HG03571 (cell line): ENCODE results near the gene NCOA1.

Source experiments
- ATAC-seq: cut with Tn5 transposase; IDR thresholded peaks from one replicate; pipeline ENCODE4 v1.9.1; 2021; ENCODE audit not compliant: unreplicated experiment

NCOA1 gene

GRCh38 chr2:24621779-24622538 lies 130.9 kb downstream of the NCOA1 start:
- no peak for ATAC-seq

GRCh38 chr2:24623535-24623934 lies 132.5 kb downstream of the NCOA1 start:
- no peak for ATAC-seq

GRCh38 chr2:24625728-24626127 lies 134.7 kb downstream of the NCOA1 start:
- no peak for ATAC-seq

- no peak for ATAC-seq
Observed at GRCh38 chr2:24626131-24626530, 135.1 kb downstream of the NCOA1 start.

GRCh38 chr2:24628746-24629145 lies 137.7 kb downstream of the NCOA1 start:
- ATAC-seq, result no peak

GRCh38 chr2:24632172-24632571 lies 141.1 kb downstream of the NCOA1 start:
- ATAC-seq, result no peak

GRCh38 chr2:24635181-24635580 lies 144.1 kb downstream of the NCOA1 start:
- ATAC-seq, result no peak

- no peak for ATAC-seq
Observed at GRCh38 chr2:24638568-24638967, 147.5 kb downstream of the NCOA1 start.

DNA sequence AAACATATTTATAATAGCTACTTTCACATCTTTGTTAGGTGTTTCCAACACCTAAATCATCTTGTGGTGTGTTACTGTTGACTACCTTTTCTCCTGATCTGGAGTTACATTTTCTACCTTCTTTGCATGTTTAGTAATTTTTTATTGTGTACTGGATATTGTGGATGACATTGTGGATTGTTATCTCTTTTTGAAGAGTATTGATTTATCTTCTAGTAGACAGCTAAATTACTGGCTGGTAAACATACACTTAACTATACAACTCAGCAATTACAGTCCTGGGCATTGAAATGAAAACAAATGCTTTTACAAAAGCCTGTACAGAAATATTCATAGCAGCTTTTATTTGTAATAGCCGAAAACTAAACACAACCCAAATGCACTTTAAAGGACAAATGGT lies 151.3 kb downstream of the NCOA1 start:
- ATAC-seq, result no peak

DNA sequence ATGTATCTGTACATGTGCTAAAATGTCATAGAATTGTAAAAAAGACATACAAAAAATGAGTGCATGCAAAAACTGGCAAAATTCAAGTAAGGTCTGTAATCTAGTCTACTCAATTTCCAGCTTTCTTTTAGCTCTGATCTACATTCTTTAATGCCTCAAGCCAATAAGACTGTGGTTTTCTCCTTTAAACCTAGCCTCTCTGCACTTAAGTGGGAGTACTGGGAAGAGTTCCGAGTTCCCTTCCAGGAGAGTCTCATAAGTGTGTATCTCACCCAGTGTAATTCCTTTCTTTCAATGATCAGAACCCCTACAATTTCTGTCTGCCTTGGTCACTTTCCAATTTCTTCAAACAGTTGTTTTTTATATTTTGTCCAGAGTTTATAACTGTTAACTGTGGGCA lies 152.0 kb downstream of the NCOA1 start:
- no peak for ATAC-seq

GRCh38 chr2:24644032-24644431 lies 153.0 kb downstream of the NCOA1 start:
- no peak for ATAC-seq

GRCh38 chr2:24650997-24651642 lies 160.1 kb downstream of the NCOA1 start:
- no peak for ATAC-seq

DNA sequence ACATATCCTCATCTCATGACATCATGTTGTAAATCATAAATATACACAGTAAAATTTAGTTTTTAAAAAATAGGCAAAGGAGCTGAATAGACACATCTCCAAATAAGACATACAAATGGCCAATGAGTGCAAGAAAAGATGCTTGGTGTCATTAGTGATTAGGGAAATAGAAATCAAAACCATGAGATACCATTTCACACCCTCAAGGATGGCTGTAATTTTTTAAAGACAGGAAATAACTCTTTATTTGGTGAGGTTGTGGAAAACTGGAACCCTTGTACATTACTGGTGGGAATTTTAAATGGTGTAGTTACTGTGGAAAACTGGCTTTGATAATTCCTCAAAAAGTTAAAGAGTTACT lies 160.6 kb downstream of the NCOA1 start:
- no peak for ATAC-seq

DNA sequence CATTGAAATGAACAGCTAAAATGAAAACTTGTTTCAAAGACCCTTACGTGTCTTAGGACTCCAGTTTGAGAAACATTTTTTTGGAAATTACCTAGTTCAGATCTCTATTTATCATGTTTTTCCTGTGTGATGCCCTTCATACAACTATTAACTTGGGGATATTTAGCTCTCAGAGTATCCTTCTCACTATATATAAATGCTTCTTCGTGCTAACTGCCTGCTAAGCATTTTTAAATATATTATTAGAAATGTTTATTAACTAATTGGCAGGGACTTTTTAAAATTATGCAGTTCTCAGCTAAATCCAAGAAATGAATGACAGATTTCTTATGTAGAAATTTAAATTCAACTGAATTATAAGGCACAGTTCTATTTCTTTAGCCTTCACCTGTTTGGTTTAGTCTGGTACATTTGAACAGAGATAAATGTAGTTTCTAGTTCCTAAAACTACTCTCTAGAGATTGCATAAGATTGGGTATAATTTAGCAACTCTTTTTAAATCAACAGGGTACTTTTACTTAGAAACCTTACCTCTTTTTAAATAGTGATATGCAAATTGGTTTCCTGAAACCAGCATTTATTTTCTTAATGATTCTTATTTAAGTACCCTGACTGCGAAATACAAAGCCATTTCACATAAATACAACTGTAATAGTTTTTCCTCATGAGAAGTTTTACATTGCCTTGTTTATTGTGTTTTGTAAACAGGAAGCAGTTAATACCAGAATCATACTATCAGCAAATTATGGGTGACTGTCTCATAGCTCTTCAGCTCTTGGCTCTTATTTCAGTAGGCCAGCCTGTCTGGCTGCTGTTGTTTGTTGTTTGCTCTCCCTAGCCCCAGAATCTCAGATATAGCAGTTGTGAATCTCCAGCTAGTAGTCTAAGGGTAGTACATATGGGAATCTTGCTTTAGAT lies 161.5 kb downstream of the NCOA1 start:
- ATAC-seq, result no peak

DNA sequence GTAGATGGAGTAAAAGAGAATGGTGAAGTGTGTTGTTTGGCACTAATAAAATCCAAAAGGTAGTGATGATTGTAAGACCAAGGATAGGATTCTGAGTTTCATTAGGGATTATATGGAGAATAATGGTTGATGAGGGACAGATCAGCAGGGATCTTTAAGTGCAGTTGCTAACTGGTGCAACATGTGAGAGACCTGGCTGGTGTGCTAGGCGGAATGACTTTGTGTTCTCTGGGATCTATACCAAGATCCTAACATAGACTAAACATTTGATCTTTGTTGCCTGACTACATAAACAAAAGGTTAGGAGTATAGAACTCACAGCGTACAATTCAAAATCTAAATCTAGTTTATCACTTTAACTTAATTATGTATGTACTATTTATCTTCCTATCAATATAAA lies 166.8 kb downstream of the NCOA1 start:
- ATAC-seq, result no peak

DNA sequence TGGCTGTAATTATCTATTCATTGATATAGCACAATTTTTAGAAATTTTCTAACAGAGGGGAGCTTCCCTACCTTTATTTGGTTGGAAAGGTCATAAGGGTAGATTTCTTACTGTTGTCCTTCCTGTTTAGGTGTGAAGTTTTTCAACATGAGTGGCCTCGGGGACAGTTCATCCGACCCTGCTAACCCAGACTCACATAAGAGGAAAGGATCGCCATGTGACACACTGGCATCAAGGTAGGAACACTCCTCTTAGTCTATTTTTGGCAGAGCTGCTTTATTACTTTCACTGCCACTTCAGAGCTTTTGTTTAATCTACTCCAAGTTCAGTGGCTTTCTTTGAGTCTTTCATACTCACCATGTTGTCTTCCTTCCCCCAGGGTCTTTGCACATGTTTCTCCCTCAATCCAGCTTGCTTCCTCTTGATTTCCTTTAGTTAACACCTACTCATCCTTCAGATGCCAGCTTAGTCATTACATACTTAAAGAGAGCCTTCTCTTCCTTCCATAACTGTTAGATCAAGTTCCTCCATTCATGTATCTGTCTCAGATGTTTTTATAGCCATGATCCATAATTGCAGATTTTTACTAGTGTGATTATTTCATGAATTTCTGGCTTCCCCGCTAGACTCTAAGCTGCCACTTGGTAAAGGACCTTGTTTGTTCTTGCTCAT lies 167.6 kb downstream of the NCOA1 start:
- no peak for ATAC-seq

DNA sequence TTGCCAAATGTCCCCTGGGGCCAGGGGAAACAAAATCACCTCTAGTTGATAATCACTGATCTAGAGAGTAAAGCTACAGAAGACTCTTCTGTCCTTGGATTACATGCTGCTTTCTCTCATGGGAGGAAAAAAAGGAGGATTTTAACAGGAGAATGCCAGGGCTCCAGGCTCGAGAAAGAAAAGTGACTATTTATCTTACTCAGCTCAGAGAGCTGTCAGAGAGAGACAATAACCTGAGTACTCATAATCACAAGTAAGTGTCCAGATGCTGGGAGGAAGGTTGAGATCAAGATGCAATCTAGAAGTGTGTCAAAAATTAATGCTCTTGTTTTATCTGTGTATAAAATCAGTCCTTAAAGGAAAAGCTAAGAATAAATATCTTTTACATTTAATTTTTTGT lies 168.8 kb downstream of the NCOA1 start:
- ATAC-seq, result no peak

- ATAC-seq, result no peak
Observed at GRCh38 chr2:24667542-24667941, 176.5 kb downstream of the NCOA1 start.

DNA sequence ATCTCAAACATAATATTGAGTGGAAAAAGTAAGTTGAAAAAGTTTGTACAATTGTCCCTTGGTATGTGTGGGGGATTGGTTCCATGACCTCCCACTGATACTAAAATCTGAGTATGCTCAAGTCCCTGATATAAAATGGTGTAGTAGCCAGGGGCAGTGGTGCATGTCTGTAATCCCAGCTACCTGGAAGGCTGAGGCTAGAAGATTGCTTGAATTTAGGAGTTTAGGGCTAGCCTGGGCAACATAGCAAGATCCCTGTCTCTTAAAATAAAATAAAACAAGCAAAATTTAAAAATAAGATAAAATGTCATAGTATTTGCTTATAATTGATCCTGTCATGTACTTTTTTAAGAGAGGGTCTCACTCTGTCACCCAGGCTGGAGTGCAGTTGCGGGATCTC lies 180.2 kb downstream of the NCOA1 start:
- ATAC-seq, result no peak

- ATAC-seq, result no peak
Observed at GRCh38 chr2:24672589-24672988, 181.5 kb downstream of the NCOA1 start.

GRCh38 chr2:24675338-24675737 lies 184.3 kb downstream of the NCOA1 start:
- ATAC-seq, result no peak
